NCI-H2227 (cell line): ENCODE data around the gene ZFAND2B.

Experiments used
- DNase-seq: peaks from one replicate; lab custom pipeline; 2025; ENCODE audit not compliant: unreplicated experiment; lab: John Stamatoyannopoulos, UW

The ZFAND2B gene

GRCh38 chr2:219220652-219221402 lies 14.2 kb downstream of the ZFAND2B start:
- DNase-seq, result no peak

- no peak for DNase-seq
Observed at GRCh38 chr2:219221957-219222518, 15.5 kb downstream of the ZFAND2B start.

GRCh38 chr2:219223831-219224610 lies 17.4 kb downstream of the ZFAND2B start:
- no peak for DNase-seq

DNA sequence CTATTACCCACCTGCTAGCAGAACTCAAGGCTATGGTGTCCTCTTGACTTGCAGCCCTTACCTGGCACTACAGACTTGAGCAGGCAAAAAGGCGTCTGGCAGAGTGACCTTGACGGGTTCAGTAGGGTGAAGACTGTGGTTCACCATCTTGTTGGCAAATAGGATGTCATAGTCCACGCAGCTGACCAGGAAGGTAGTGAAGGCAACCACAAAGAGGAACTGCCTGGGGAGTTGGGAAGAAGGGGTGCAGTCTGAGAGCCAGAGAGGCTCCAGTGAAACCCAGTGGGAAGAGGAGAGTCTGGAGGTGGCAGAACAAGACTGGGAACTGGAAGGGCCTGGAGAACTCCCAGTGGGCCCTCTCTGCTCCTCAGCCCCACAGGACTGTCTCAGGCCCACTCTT lies 18.8 kb downstream of the ZFAND2B start:
- no peak for DNase-seq

- DNase-seq, result no peak
Observed at GRCh38 chr2:219228041-219228910, 21.7 kb downstream of the ZFAND2B start.

GRCh38 chr2:219228911-219229304 lies 22.3 kb downstream of the ZFAND2B start:
- DNase-seq, result no peak

GRCh38 chr2:219229305-219230058 lies 22.9 kb downstream of the ZFAND2B start, which contains the start of the genes ANKZF1 and ATG9A:
TSS of gene ANKZF1 (plus strand) at chr2:219229806. CDS start at chr2:219230258, 452 bp downstream.
TSS of gene ATG9A (minus strand) at chr2:219229636. CDS start at chr2:219228024, 1,612 bp downstream.
- DNase-seq, result peak; percentile 99

DNA sequence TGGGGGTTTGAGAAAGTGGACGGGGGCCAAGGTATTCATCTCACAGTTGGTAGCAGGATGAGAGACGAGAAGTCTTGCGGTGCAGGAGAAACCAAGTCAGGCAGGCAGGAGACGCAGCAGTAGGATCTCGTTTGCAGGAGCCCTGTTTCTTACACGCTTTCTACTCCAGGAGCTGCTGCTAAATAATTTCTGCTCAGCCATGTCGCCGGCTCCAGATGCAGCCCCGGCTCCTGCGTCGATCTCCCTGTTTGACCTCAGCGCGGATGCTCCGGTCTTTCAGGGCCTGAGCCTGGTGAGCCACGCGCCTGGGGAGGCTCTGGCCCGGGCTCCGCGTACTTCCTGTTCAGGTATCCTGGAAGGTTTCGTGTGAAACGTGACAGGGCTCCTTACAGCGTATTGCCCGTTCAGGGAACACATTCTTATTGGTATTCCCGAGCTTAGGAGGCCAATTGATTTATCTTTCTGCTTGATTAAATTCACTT lies 23.5 kb downstream of the ZFAND2B start:
- DNase-seq, result peak; percentile 37

DNA sequence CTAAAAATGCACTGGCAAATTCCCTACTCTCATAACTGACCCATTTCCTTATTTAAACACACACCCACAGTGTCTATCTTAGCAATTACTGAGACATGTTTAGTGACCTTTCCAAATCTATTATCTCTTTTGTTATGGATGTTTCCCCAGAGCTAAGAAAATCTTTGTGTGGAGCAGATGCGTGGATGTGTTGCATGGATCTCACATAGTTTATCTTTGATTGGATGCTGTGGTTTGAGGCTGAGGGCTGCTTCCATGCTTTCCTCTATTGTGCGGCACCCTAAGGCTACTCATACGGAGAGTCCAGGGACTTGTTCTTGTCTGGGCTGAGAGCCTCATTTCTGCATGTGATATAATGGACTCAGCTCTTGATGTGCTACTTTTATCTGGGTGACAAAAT lies 27.7 kb downstream of the ZFAND2B start:
- DNase-seq, result no peak

DNA sequence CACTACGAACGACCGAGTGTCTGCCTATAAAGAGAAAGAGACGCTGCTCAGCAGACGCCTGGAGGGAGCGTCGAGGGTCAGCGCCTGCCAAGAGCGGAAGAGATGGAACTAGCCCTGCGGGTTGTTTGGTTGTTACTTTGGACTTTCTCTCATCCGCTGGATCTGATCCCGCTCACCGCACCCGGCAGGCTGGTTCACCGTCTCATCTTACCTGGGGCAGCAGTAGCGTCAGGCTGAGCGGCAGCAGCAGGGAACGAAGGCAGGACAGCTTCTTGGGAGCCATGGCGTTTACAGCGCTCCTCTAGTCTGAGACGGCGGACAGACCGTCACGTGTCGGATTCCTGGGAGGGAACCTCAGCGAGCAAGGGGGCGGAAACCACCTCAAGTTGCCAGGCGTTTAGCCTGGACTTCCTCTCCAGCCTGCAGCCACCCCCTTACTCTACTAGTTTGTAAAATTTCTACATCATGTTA lies 36.7 kb downstream of the ZFAND2B start:
- DNase-seq, result no peak

DNA sequence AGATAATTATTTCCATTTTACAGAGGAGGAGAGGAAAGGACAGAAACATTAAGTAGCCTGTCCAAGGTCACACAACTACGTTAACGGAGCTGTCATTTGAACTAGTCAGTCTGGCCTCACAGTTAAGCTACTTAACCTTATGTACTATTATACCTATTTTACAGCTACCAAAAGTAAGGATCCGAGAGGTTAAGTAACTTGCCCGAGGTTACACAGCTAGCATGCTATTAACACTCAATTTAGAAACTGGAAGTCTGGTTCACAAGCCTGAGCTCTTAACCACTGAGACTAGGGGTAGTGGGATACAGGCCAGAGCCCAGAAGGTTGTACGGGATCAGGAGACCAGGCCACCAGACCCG lies 38.2 kb downstream of the ZFAND2B start:
- no peak for DNase-seq

GRCh38 chr2:219245148-219245898 lies 38.7 kb downstream of the ZFAND2B start, which contains the start of the genes GLB1L and STK16:
TSS of gene GLB1L (minus strand) at chr2:219245444. CDS start at chr2:219243573, 1,871 bp downstream.
TSS of gene STK16 (plus strand) at chr2:219245479. CDS start at chr2:219246000, 521 bp downstream.
- peak; percentile 97 for DNase-seq

GRCh38 chr2:219245899-219246230 lies 39.3 kb downstream of the ZFAND2B start:
- DNase-seq, result no peak

- DNase-seq, result no peak
Observed at GRCh38 chr2:219246559-219246958, 40.0 kb downstream of the ZFAND2B start.

- no peak for DNase-seq
Observed at GRCh38 chr2:219247678-219248642, 41.4 kb downstream of the ZFAND2B start.

DNA sequence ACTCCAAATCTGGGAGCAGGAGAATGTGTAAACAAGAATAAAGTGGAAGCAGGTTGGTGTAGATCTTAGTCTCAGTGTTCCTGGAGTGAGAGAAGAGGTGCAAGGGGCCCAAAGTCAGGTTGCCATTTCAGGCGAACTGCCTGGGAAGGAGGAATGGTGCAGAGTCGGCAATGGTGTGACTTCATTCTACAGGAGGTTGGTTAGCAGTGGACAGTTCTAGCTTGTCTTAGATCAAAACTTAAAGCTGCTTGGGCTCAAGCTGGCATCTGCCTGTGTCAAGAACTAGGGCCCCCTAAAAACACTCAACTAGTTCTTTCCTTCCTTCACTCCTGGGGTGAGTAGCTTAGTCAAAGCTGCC lies 42.2 kb downstream of the ZFAND2B start:
- no peak for DNase-seq

GRCh38 chr2:219249203-219249980 lies 42.8 kb downstream of the ZFAND2B start:
- no peak for DNase-seq
